ENCODE data around the gene TMEM129. TPM values are rescaled to one million over a fixed set of nuclear protein-coding genes. Genes with fewer than 3 reads are reported as not detected.

Gene TMEM129
- total RNA-seq, 2 experiments from 2014 or later, result 39.2 to 44.0 TPM

GRCh38 chr4:1735215-1735614, 14.1 kb upstream of the TMEM129 start:
- CTCF ChIA-PET (ENCODE audit: unreplicated experiment), result no interaction called here

DNA sequence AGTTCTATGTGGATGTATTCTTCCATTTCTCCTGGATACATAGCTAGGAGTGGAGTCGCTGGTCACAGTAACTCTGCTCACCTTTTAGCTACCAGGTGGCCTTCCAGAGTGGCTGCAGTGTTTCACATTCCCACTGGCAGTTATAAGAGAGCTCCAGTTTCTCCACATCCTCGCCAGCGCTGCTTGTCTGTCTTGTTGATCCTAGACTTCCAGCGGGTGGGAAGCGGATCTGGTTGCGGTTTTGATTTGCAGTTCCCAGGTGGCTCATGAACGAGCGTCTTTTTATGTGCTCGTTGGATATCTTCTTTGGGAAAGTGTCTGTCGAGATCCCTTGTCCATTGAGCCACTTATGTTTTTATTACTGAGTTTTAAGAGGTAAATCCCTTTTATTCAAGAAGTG, 11.8 kb upstream of the TMEM129 start:
- no peak overlapping the region for H3K4me2 ChIP-seq (ENCODE audit: low read length)
- peaks cover 38% of the 10 kb centered on the region for H3K79me2 ChIP-seq (ENCODE audit: insufficient read depth, low read depth, low read length)
- no TSS peak for BruUV-seq (replicated peaks)

More at GRCh38 chr4:1735215-1735614, 14.1 kb upstream of the TMEM129 start:
- POLR2A ChIA-PET, result no interaction called here
- intact Hi-C loops (cut with micrococcal nuclease; ENCODE audit: unreplicated experiment), result no loop called here
- TF ChIP-seq EZH2phosphoT487 (IDR thresholded peaks at IDR 0.05; ENCODE audit: borderline replicate concordance, low read depth, low read length), result no peak
- TF ChIP-seq, protein P1, sequence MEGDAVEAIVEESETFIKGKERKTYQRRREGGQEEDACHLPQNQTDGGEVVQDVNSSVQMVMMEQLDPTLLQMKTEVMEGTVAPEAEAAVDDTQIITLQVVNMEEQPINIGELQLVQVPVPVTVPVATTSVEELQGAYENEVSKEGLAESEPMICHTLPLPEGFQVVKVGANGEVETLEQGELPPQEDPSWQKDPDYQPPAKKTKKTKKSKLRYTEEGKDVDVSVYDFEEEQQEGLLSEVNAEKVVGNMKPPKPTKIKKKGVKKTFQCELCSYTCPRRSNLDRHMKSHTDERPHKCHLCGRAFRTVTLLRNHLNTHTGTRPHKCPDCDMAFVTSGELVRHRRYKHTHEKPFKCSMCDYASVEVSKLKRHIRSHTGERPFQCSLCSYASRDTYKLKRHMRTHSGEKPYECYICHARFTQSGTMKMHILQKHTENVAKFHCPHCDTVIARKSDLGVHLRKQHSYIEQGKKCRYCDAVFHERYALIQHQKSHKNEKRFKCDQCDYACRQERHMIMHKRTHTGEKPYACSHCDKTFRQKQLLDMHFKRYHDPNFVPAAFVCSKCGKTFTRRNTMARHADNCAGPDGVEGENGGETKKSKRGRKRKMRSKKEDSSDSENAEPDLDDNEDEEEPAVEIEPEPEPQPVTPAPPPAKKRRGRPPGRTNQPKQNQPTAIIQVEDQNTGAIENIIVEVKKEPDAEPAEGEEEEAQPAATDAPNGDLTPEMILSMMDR (conservative IDR thresholded peaks at IDR 0.05; ENCODE audit: low read length), result no peak
- Histone ChIP-seq H3K9me3 (ENCODE audit: low read length) (peaks cover 20% of the 10 kb centered on the region), H3K4me3 (ENCODE audit: low read depth, low read length, poor library complexity, severe bottlenecking) (no peak overlapping the region), H3K4me2 (ENCODE audit: low read length) (no peak overlapping the region), H3K79me2 (ENCODE audit: insufficient read depth, low read depth, low read length) (peaks cover 16% of the 10 kb centered on the region), H3K9me2 (ENCODE audit: insufficient read depth, low read length) (no peaks in the 10 kb centered on the region), H2AFZ (ENCODE audit: low read length) (no peak overlapping the region), H3K4me1 (ENCODE audit: insufficient read depth, low read length, poor library complexity, severe bottlenecking) (no peaks in the 10 kb centered on the region), H4K20me1 (ENCODE audit: insufficient read depth, low read length) (no peaks in the 10 kb centered on the region), H3K27ac (ENCODE audit: low read depth, low read length, poor library complexity, severe bottlenecking) (no peak overlapping the region), H3K36me3 (ENCODE audit: insufficient read depth, low read length) (peaks cover 100% of the 10 kb centered on the region)
- no TSS peak for BruUV-seq (replicated peaks)
- DNase-seq (ENCODE audit: low spot score), result no peak

DNA sequence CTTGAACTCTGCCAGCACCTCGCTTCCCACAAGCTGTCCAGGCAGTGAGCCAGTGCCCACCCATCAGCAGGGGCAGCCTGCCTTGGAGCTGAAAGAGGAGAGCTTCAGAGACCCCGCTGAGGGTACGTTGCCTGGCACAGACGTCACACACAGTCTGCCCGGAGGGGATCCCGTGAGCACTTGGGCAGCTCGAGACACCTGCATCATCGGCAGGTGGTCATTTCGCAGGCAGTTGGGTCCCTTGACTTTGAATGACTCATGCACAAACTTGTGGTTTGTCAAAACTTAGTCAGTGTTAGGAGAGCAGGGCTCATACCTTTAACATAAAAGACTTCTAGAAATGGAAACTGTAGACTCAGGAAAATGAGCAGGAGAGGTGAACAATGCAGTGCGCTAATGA, 10.1 kb upstream of the TMEM129 start:
- no peaks in the 10 kb centered on the region for H3K9me2 ChIP-seq (ENCODE audit: insufficient read depth, low read length)
- no peaks in the 10 kb centered on the region for H3K9me3 ChIP-seq (ENCODE audit: low read length)
- no peak for DNase-seq (ENCODE audit: low spot score)
- ChIA-PET POLR2A (interaction anchor here (1.8 kb wide), 1 partner anchor 38 kb away, joined by 5 read pairs; no protein-coding TSS in a partner anchor), CTCF (ENCODE audit: unreplicated experiment) (no interaction called here)
- intact Hi-C loops (cut with micrococcal nuclease; ENCODE audit: unreplicated experiment), result no loop called here
- no peak overlapping the region for H3K27ac ChIP-seq (ENCODE audit: low read depth, low read length, poor library complexity, severe bottlenecking)
- peaks cover 7% of the 10 kb centered on the region for H3K4me1 ChIP-seq (ENCODE audit: insufficient read depth, low read length, poor library complexity, severe bottlenecking)
- H3K36me3 ChIP-seq (ENCODE audit: insufficient read depth, low read length), result peaks cover 100% of the 10 kb centered on the region
- no peak overlapping the region for H3K4me3 ChIP-seq (ENCODE audit: low read depth, low read length, poor library complexity, severe bottlenecking)
- peaks cover 56% of the 10 kb centered on the region for H3K79me2 ChIP-seq (ENCODE audit: insufficient read depth, low read depth, low read length)
- BruUV-seq (replicated peaks), result no TSS peak
- no peak overlapping the region for H2AFZ ChIP-seq (ENCODE audit: low read length)
- TF ChIP-seq, protein P1 (conservative IDR thresholded peaks at IDR 0.05; ENCODE audit: low read length), result no peak
- TF ChIP-seq EZH2phosphoT487 (IDR thresholded peaks at IDR 0.05; ENCODE audit: borderline replicate concordance, low read depth, low read length), result no peak
- H3K4me2 ChIP-seq (ENCODE audit: low read length), result no peak overlapping the region
- H4K20me1 ChIP-seq (ENCODE audit: insufficient read depth, low read length), result peaks cover 8% of the 10 kb centered on the region

More for the DNA sequence above, 11.8 kb upstream of the TMEM129 start:
- CTCF ChIA-PET (ENCODE audit: unreplicated experiment), result no interaction called here
- no peak for DNase-seq (ENCODE audit: low spot score)
- peaks cover 13% of the 10 kb centered on the region for H3K9me3 ChIP-seq (ENCODE audit: low read length)
- H3K4me3 ChIP-seq (ENCODE audit: low read depth, low read length, poor library complexity, severe bottlenecking), result no peak overlapping the region
- no peaks in the 10 kb centered on the region for H3K9me2 ChIP-seq (ENCODE audit: insufficient read depth, low read length)
- no peak overlapping the region for H2AFZ ChIP-seq (ENCODE audit: low read length)
- no peaks in the 10 kb centered on the region for H4K20me1 ChIP-seq (ENCODE audit: insufficient read depth, low read length)
- peaks cover 100% of the 10 kb centered on the region for H3K36me3 ChIP-seq (ENCODE audit: insufficient read depth, low read length)
- TF ChIP-seq, protein P1 (conservative IDR thresholded peaks at IDR 0.05; ENCODE audit: low read length), result no peak
- no peak for TF ChIP-seq EZH2phosphoT487 (IDR thresholded peaks at IDR 0.05; ENCODE audit: borderline replicate concordance, low read depth, low read length)
- no peak overlapping the region for H3K27ac ChIP-seq (ENCODE audit: low read depth, low read length, poor library complexity, severe bottlenecking)
- intact Hi-C loops (cut with micrococcal nuclease; ENCODE audit: unreplicated experiment), result no loop called here
- H3K4me1 ChIP-seq (ENCODE audit: insufficient read depth, low read length, poor library complexity, severe bottlenecking), result peaks cover 3% of the 10 kb centered on the region
- POLR2A ChIA-PET, result no interaction called here

All from OCI-LY7 (cell line).